Prostate gland (tissue), 2 donors: ENCODE measurements around the gene EEF1A2.

Source experiments
- POLR2A ChIP-seq: fragments of 450-650 bp; IDR thresholded peaks from one replicate; pipeline ENCODE4 v1.6.1; 2016; ENCODE audit warnings: antibody characterized with exemption, mild to moderate bottlenecking
- TF ChIP-seq, protein P1 (sequence below), 4 experiments: fragments of 200-600 bp in 2 of 4; fragments of 450-650 bp in 2 of 4; sonication (generic) in 2 of 4; IDR thresholded peaks; 1 replicate in 3 of 4; 2 replicates in 1 of 4; pipeline ENCODE4 v1.5.1; 2016 to 2019; ENCODE audit warnings: antibody characterized with exemption in 4 of 4, mild to moderate bottlenecking in 2 of 4, moderate library complexity in 2 of 4

DNA sequence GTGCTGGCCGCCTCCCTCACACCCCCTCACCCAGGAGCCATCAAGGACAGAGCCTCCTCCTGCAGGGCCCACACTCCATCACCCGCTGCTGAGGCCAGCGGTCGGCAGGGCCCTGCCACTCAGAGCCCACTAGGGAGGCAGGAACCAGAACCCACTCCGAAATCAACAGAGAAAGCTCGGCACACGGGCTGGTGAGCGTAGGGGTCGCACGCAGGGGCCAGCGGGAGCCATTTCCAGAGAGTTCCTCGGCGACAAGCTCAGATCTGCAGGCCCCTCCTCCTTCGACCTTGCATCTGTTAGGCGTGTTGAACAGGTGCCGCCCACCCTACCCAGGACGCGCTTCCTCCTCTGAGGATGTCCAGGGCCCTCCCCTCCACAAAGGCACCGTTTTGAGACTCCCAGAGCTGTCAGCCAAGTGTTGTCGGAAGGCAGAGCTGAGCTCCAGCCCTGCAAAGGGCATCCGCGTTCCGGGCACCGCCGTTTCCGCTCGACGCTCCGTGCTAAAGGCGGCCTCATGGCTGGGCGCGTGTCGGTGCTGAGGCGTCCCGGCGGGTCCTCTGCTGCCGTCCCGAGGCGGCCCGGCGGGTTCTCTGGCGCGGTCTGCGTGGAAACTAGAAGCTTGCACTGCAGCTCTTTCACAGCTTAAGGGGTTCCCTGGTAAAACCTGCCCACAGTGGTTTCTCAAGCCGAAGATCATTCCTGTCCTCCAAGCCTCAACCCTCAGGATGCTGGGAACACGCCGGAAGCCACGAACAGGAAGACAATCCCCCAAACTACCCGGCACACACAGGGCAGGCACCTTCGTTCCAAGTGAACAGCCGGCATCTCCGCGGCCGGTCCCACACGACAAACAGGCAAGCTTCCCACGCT lies 33.3 kb downstream of the EEF1A2 start:
- TF ChIP-seq, protein P1, sequence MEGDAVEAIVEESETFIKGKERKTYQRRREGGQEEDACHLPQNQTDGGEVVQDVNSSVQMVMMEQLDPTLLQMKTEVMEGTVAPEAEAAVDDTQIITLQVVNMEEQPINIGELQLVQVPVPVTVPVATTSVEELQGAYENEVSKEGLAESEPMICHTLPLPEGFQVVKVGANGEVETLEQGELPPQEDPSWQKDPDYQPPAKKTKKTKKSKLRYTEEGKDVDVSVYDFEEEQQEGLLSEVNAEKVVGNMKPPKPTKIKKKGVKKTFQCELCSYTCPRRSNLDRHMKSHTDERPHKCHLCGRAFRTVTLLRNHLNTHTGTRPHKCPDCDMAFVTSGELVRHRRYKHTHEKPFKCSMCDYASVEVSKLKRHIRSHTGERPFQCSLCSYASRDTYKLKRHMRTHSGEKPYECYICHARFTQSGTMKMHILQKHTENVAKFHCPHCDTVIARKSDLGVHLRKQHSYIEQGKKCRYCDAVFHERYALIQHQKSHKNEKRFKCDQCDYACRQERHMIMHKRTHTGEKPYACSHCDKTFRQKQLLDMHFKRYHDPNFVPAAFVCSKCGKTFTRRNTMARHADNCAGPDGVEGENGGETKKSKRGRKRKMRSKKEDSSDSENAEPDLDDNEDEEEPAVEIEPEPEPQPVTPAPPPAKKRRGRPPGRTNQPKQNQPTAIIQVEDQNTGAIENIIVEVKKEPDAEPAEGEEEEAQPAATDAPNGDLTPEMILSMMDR (IDR thresholded peaks at IDR 0.05) = no peak
- TF ChIP-seq POLR2A = no peak
